GM18907 (cell line): ENCODE results near the gene MMP11.

Source experiments
- ATAC-seq: cut with Tn5 transposase; IDR thresholded peaks from one replicate; pipeline ENCODE4 v1.9.1; 2021; ENCODE audit warnings: mild to moderate bottlenecking, moderate library complexity; ENCODE audit not compliant: unreplicated experiment

The MMP11 gene

GRCh38 chr22:23827351-23827995 is 54.8 kb downstream of the MMP11 start:
- ATAC-seq = no peak

GRCh38 chr22:23828800-23829680 is 56.4 kb downstream of the MMP11 start:
- ATAC-seq = no peak

- no peak for ATAC-seq
Measured at GRCh38 chr22:23829845-23830372, 57.3 kb downstream of the MMP11 start.

GRCh38 chr22:23831261-23831660 is 58.6 kb downstream of the MMP11 start:
- no peak for ATAC-seq

GRCh38 chr22:23831781-23832180 is 59.1 kb downstream of the MMP11 start:
- ATAC-seq = no peak

- ATAC-seq = no peak
Measured at GRCh38 chr22:23832226-23833016, 59.8 kb downstream of the MMP11 start.

GRCh38 chr22:23833017-23833751 is 60.5 kb downstream of the MMP11 start:
- no peak for ATAC-seq
